HepG2 (cell line): ENCODE measurements around the gene DLG4. TPM values are rescaled to one million over a fixed set of nuclear protein-coding genes. Genes with fewer than 3 reads are reported as not detected.
A peak's percentile ranks its signal among the peaks of the same experiment; 100 is the strongest.

Experiments used
- EHMT2 ChIP-seq: fragments of 200-600 bp; sonication (generic); IDR thresholded peaks from 2 replicates; pipeline ENCODE4 v1.7.0; 2017; ENCODE audit warnings: antibody characterized with exemption, low read depth, low read length, borderline replicate concordance
- FOSL2 ChIP-seq: sonication (generic); formaldehyde crosslinking; IDR thresholded peaks from 2 replicates; pipeline ENCODE4 v1.4.0; 2020; ENCODE audit warnings: missing genetic modification reagents
- FOXM1 ChIP-seq: sonication (generic); formaldehyde crosslinking; IDR thresholded peaks from 2 replicates; pipeline ENCODE4 v1.5.0; 2020; ENCODE audit warnings: missing genetic modification reagents
- HES4 ChIP-seq: sonication (generic); formaldehyde crosslinking; IDR thresholded peaks from 2 replicates; pipeline ENCODE4 v1.9.0; 2021; ENCODE audit warnings: mild to moderate bottlenecking, missing genetic modification reagents, borderline replicate concordance
- HMGA1 ChIP-seq: sonication (generic); formaldehyde crosslinking; conservative IDR thresholded peaks from 2 replicates; pipeline ENCODE4 v1.4.0; 2020; ENCODE audit warnings: missing genetic modification reagents
- HNRNPL ChIP-seq: fragments of 200-400 bp; formaldehyde crosslinking; IDR thresholded peaks from 2 replicates; pipeline ENCODE4 v1.6.1; 2017; ENCODE audit warnings: mild to moderate bottlenecking, low read depth, low read length
- LCORL ChIP-seq, 2 experiments: fragments of 450-650 bp in 1 of 2; sonication (generic) in 1 of 2; formaldehyde crosslinking in 1 of 2; IDR thresholded peaks; 2 replicates each; pipeline versions ENCODE4 v1.5.0 to v1.6.1; 2017 to 2020; ENCODE audit warnings: antibody characterized with exemption in 1 of 2, missing genetic modification reagents in 1 of 2
- MAFK ChIP-seq, 2 experiments: IDR thresholded peaks in 1 of 2; conservative IDR thresholded peaks in 1 of 2; 2 replicates each; pipeline ENCODE4 v1.6.1; 2011; ENCODE audit warnings: improper control_type of control experiment in 2 of 2, low read length in 2 of 2
- MBD4 ChIP-seq: IDR thresholded peaks from 2 replicates; pipeline ENCODE4 v1.6.1; 2012; ENCODE audit warnings: low read length, inconsistent platforms, borderline replicate concordance
- PHF20 ChIP-seq: sonication (generic); formaldehyde crosslinking; IDR thresholded peaks from 2 replicates; pipeline ENCODE4 v1.5.0; 2020; ENCODE audit warnings: mild to moderate bottlenecking, missing genetic modification reagents
- PHF21A ChIP-seq: sonication (generic); formaldehyde crosslinking; IDR thresholded peaks from 2 replicates; pipeline ENCODE4 v1.5.0; 2020; ENCODE audit warnings: mild to moderate bottlenecking, missing genetic modification reagents
- POLR2A ChIP-seq, 2 experiments: IDR thresholded peaks; 2 replicates each; pipeline ENCODE4 v1.6.1; 2011; ENCODE audit warnings: low read depth in 2 of 2, low read length in 2 of 2, mild to moderate bottlenecking in 1 of 2, moderate library complexity in 1 of 2; ENCODE audit not compliant: insufficient read depth in 1 of 2
- RBFOX2 ChIP-seq: fragments of 200-400 bp; formaldehyde crosslinking; IDR thresholded peaks from 2 replicates; pipeline ENCODE4 v1.6.1; 2017; ENCODE audit warnings: low read depth, mild to moderate bottlenecking, low read length
- SAFB2 ChIP-seq: sonication (generic); formaldehyde crosslinking; IDR thresholded peaks from 2 replicates; pipeline ENCODE4 v1.5.1; 2020; ENCODE audit warnings: missing genetic modification reagents, low read depth, mild to moderate bottlenecking, borderline replicate concordance
- ZC3H13 ChIP-seq: sonication (generic); formaldehyde crosslinking; IDR thresholded peaks from 2 replicates; pipeline ENCODE4 v1.8.1; 2023; ENCODE audit warnings: mild to moderate bottlenecking, missing genetic modification reagents, moderate library complexity
- ZNF12 ChIP-seq: sonication (generic); formaldehyde crosslinking; IDR thresholded peaks from 2 replicates; pipeline ENCODE4 v1.5.0; 2020; ENCODE audit warnings: missing genetic modification reagents
- ZNF605 ChIP-seq: sonication (generic); formaldehyde crosslinking; IDR thresholded peaks from 2 replicates; pipeline ENCODE4 v1.8.0; 2022; ENCODE audit warnings: mild to moderate bottlenecking, missing genetic modification reagents
- polyA plus RNA-seq, 8 experiments: library from polyadenylated mRNA; depleted of rRNA in 3 of 8; stranded (reverse) in 7 of 8; unstranded in 1 of 8; fragments of >200 nt; fragmentation: Illumina TruSeq in 4 of 8; extraction: Trizol in 4 of 8; gene quantifications; 2 replicates each; pipeline versions ENCODE4 v1.2.1 to v1.2.3, GENCODE V29; 2011 to 2016; ENCODE audit warnings: low read depth in 4 of 8, missing spikeins in 1 of 8, mixed read lengths in 1 of 8; ENCODE audit not compliant: insufficient read depth in 1 of 8
- total RNA-seq, 5 experiments: library from RNA; depleted of rRNA; stranded (reverse); fragments of >200 nt; fragmentation: Illumina TruSeq; extraction: Trizol; gene quantifications; 2 replicates each; pipeline ENCODE4 v1.2.3, GENCODE V29; 2016; ENCODE audit warnings: low read depth in 1 of 5
- TF ChIP-seq, protein P1 (sequence below), 2 experiments: fragments of 450-650 bp in 1 of 2; sonication (generic) in 1 of 2; formaldehyde crosslinking; IDR thresholded peaks; 2 replicates each; pipeline versions ENCODE4 v1.5.0 to v1.8.0; 2020 to 2022; ENCODE audit warnings: mild to moderate bottlenecking in 1 of 2, missing genetic modification reagents in 1 of 2
- TF ChIP-seq, protein P2 (sequence below): sonication (generic); formaldehyde crosslinking; IDR thresholded peaks from 2 replicates; pipeline ENCODE4 v1.4.0; 2020; ENCODE audit warnings: missing genetic modification reagents
- TF ChIP-seq, protein P3 (sequence below): sonication (generic); formaldehyde crosslinking; IDR thresholded peaks from 2 replicates; pipeline ENCODE4 v1.4.0; 2020; ENCODE audit warnings: missing genetic modification reagents; ENCODE audit errors: not compliant biosample characterization
- TF ChIP-seq, protein P4 (sequence below): sonication (generic); formaldehyde crosslinking; IDR thresholded peaks from 2 replicates; pipeline ENCODE4 v1.5.0; 2020; ENCODE audit warnings: mild to moderate bottlenecking, missing genetic modification reagents

DLG4 gene
- total and polyA plus RNA-seq, 2 of the 13 experiments (the other 11 are each of a cell fraction or from before 2014, with no cell fraction given) = 0.71 to 4.3 TPM

DNA sequence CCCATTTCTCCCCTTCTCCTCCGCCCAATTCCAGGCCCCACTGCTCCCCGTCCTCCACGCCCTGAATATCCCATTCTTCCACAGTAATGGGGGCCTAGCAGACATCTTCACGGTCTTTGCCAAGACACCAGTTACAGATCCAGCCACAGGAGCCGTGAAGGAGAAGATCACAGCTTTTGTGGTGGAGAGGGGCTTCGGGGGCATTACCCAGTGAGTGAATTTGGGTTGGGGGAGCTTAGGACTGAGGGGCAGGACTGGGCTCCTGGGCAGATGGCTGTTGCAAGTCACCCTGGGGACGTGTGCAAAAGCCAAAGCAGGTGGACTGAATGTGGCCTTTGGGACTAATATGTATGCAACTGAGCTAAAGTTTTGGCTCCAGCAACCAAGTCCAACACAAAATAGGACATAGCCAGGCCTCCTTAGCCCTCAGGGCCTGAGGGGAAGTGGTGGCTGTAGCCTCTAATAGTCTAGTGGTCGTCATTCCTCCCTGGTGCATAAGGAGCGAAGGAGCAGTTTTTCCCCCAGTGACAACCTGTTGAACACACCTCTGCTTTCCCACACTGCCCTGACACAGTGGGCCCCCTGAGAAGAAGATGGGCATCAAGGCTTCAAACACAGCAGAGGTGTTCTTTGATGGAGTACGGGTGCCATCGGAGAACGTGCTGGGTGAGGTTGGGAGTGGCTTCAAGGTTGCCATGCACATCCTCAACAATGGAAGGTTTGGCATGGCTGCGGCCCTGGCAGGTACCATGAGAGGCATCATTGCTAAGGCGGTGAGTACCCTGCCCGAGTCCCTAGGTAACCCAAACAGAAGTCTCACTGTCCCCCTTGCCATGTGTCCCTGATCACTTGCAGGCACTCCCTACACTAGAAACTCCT lies 2.7 kb upstream of the DLG4 start (continued):
- TF ChIP-seq HMGA1 (CRISPR knock-in tag) = no peak
- TF ChIP-seq POLR2A (IDR thresholded peaks at IDR 0.05; ENCODE audit: insufficient read depth in 1 of 2, low read depth in 2 of 2, low read length in 2 of 2) = peak; percentile 45 to 67; a peak in 1 of 4 replicates
- peak; percentile 68; the same call in 1 of the 2 replicates for TF ChIP-seq SAFB2 (CRISPR knock-in tag)
- TF ChIP-seq MBD4 = 0 out of 2 replicates have a peak, but pooled peaks have one; percentile 42
- TF ChIP-seq PHF20 (CRISPR knock-in tag) = no peak
- TF ChIP-seq ZNF605 (CRISPR knock-in tag) = no peak
- TF ChIP-seq, protein P1, sequence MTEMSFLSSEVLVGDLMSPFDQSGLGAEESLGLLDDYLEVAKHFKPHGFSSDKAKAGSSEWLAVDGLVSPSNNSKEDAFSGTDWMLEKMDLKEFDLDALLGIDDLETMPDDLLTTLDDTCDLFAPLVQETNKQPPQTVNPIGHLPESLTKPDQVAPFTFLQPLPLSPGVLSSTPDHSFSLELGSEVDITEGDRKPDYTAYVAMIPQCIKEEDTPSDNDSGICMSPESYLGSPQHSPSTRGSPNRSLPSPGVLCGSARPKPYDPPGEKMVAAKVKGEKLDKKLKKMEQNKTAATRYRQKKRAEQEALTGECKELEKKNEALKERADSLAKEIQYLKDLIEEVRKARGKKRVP (CRISPR knock-in tag; IDR thresholded peaks at IDR 0.05) = no peak
- no peak for TF ChIP-seq LCORL (IDR thresholded peaks at IDR 0.05)
- TF ChIP-seq LCORL (CRISPR knock-in tag; IDR thresholded peaks at IDR 0.05) = no peak
- 0 out of 2 replicates have a peak, but pooled peaks have one; percentile 26 for TF ChIP-seq PHF21A (CRISPR knock-in tag)
- no peak for TF ChIP-seq FOXM1 (CRISPR knock-in tag)
- peak; percentile 63 for TF ChIP-seq RBFOX2
- TF ChIP-seq EHMT2 = no peak
- 0 out of 2 replicates have a peak, but pooled peaks have one; percentile 39 for TF ChIP-seq HES4 (CRISPR knock-in tag)
- TF ChIP-seq MAFK (conservative IDR thresholded peaks at IDR 0.05 in 1 of 2, IDR thresholded peaks at IDR 0.05 in 1 of 2; ENCODE audit: low read length in 2 of 2) = no peak
- 0 out of 2 replicates have a peak, but pooled peaks have one; percentile 30 for TF ChIP-seq ZC3H13 (CRISPR knock-in tag)
- no peak for TF ChIP-seq FOSL2 (CRISPR knock-in tag)
- TF ChIP-seq, protein P2, sequence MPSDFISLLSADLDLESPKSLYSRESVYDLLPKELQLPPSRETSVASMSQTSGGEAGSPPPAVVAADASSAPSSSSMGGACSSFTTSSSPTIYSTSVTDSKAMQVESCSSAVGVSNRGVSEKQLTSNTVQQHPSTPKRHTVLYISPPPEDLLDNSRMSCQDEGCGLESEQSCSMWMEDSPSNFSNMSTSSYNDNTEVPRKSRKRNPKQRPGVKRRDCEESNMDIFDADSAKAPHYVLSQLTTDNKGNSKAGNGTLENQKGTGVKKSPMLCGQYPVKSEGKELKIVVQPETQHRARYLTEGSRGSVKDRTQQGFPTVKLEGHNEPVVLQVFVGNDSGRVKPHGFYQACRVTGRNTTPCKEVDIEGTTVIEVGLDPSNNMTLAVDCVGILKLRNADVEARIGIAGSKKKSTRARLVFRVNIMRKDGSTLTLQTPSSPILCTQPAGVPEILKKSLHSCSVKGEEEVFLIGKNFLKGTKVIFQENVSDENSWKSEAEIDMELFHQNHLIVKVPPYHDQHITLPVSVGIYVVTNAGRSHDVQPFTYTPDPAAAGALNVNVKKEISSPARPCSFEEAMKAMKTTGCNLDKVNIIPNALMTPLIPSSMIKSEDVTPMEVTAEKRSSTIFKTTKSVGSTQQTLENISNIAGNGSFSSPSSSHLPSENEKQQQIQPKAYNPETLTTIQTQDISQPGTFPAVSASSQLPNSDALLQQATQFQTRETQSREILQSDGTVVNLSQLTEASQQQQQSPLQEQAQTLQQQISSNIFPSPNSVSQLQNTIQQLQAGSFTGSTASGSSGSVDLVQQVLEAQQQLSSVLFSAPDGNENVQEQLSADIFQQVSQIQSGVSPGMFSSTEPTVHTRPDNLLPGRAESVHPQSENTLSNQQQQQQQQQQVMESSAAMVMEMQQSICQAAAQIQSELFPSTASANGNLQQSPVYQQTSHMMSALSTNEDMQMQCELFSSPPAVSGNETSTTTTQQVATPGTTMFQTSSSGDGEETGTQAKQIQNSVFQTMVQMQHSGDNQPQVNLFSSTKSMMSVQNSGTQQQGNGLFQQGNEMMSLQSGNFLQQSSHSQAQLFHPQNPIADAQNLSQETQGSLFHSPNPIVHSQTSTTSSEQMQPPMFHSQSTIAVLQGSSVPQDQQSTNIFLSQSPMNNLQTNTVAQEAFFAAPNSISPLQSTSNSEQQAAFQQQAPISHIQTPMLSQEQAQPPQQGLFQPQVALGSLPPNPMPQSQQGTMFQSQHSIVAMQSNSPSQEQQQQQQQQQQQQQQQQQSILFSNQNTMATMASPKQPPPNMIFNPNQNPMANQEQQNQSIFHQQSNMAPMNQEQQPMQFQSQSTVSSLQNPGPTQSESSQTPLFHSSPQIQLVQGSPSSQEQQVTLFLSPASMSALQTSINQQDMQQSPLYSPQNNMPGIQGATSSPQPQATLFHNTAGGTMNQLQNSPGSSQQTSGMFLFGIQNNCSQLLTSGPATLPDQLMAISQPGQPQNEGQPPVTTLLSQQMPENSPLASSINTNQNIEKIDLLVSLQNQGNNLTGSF = no peak
- TF ChIP-seq, protein P3, sequence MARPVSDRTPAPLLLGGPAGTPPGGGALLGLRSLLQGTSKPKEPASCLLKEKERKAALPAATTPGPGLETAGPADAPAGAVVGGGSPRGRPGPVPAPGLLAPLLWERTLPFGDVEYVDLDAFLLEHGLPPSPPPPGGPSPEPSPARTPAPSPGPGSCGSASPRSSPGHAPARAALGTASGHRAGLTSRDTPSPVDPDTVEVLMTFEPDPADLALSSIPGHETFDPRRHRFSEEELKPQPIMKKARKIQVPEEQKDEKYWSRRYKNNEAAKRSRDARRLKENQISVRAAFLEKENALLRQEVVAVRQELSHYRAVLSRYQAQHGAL (CRISPR knock-in tag) = no peak
- no peak for TF ChIP-seq ZNF12 (CRISPR knock-in tag)
- TF ChIP-seq HNRNPL = no peak
- TF ChIP-seq, protein P4, sequence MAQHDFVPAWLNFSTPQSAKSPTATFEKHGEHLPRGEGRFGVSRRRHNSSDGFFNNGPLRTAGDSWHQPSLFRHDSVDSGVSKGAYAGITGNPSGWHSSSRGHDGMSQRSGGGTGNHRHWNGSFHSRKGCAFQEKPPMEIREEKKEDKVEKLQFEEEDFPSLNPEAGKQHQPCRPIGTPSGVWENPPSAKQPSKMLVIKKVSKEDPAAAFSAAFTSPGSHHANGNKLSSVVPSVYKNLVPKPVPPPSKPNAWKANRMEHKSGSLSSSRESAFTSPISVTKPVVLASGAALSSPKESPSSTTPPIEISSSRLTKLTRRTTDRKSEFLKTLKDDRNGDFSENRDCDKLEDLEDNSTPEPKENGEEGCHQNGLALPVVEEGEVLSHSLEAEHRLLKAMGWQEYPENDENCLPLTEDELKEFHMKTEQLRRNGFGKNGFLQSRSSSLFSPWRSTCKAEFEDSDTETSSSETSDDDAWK (CRISPR knock-in tag) = no peak
